Aorta (tissue), 5 donors: Measurements from ENCODE around the gene FCHSD2. TPM values are rescaled to one million over a fixed set of nuclear protein-coding genes. Genes with fewer than 3 reads are reported as not detected.
"Not testable (repeated sequence)": the region's sequence is repeated elsewhere in the genome, so short reads cannot be mapped to it uniquely, and the experiment has no call there.

ENCODE experiments used
- ATAC-seq: fragments of 200-7000 bp; cut with Tn5 transposase; one replicate; pipeline ENCODE4 v1.9.1; 2022; ENCODE audit warnings: moderate library complexity; ENCODE audit not compliant: low FRiP score
- DNase-seq, 2 donors: peaks; one replicate each; pipeline ENCODE4 v3.0.0-alpha.2; 2020
- H3K27ac ChIP-seq, 2 donors: one replicate each; pipeline ENCODE4 v1.5.1; 2013; ENCODE audit warnings: low read length in 2 of 2, mild to moderate bottlenecking in 2 of 2, moderate library complexity in 2 of 2, control low read depth in 1 of 2, inconsistent platforms in 1 of 2, low read depth in 1 of 2
- H3K27me3 ChIP-seq, 2 donors: one replicate each; pipeline ENCODE4 v1.6.1; 2013; ENCODE audit warnings: control low read depth in 1 of 2, low read length in 1 of 2, mild to moderate bottlenecking in 1 of 2, moderate library complexity in 1 of 2; ENCODE audit not compliant: insufficient read depth in 2 of 2, control insufficient read depth in 1 of 2
- H3K36me3 ChIP-seq, 2 donors: one replicate each; pipeline ENCODE4 v1.6.1; 2013; ENCODE audit warnings: control low read depth in 1 of 2, low read length in 1 of 2, mild to moderate bottlenecking in 1 of 2; ENCODE audit not compliant: insufficient read depth in 2 of 2, control insufficient read depth in 1 of 2
- H3K4me1 ChIP-seq, 2 donors: one replicate each; pipeline ENCODE4 v1.6.1; 2013; ENCODE audit warnings: low read length in 2 of 2, control low read depth in 1 of 2, mild to moderate bottlenecking in 1 of 2, moderate library complexity in 1 of 2; ENCODE audit not compliant: insufficient read depth in 2 of 2, control insufficient read depth in 1 of 2
- H3K4me3 ChIP-seq, 2 donors: one replicate each; pipeline ENCODE4 v1.5.1; 2013; ENCODE audit warnings: low read length in 2 of 2, control low read depth in 1 of 2, mild to moderate bottlenecking in 1 of 2
- H3K9me3 ChIP-seq: one replicate; pipeline ENCODE4 v1.6.1; 2013; ENCODE audit warnings: mild to moderate bottlenecking, low read length; ENCODE audit not compliant: control insufficient read depth
- WGBS, 2 donors: extraction: QIAGEN DNeasy Blood & Tissue Kit; methylation state at CpG; one replicate each; pipeline ENCODE4 v1.1.7; 2013; 5-methylcytosine and 5-hydroxymethylcytosine counted together
- intact Hi-C, 2 donors: fragments of 100-400 bp; cut with DNase I; formaldehyde crosslinking; loops; one replicate each; pipeline versions ENCODE4 v1.14.2 to v1.15.0; 2022
- polyA plus RNA-seq, 2 donors: library from polyadenylated mRNA; stranded (reverse); fragments of 200-250 nt; gene quantifications; one replicate each; pipeline ENCODE4 v1.2.3, GENCODE V29; 2013
- total RNA-seq, 2 donors: library from RNA; stranded (reverse); fragmentation: NEBNext Ultra II Directional; extraction: Animal tissue kit (Norgen Biotek cat#: 25700); gene quantifications; one replicate each; pipeline ENCODE4 v1.2.1, GENCODE V29; 2021
- donor health status: healthy with polysubstance abuse.
- donor health status: Bipolar disorder and iron deficiency.
- donor health status: DM: no; HTN: no; CAD: no.
- donor health status: DM: no; HTN: no; CAD: no.
- donor health status: DM: yes; HTN: yes; CAD: no.

The FCHSD2 gene
- total and polyA plus RNA-seq, 4 donors = 34.4 to 107 (median 62.2) TPM

DNA sequence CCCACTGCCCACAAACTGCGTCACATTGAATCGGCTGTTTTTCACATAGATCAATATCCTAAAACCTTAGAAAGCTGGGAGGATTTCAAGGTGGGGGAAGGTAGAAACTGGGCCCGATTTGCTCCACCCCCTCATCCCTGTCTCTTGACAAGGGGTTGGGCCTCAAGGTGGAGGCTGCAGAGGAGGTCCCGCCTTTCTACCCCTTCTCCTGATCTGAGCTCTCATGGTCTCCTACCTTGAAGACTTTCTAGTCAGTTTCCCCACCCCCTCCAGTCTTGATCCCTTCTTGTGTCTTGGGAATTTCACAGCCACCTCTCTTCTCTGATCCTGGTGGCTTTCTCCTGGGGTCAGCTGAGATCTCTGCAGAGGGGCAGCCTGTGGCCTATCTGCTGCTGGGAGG lies 343.8 kb downstream of the FCHSD2 start:
- Histone ChIP-seq H3K27ac (no peak overlapping the region), H3K9me3 (no peaks in the 10 kb centered on the region), H3K36me3 (no peaks in the 10 kb centered on the region), H3K4me1 (no peaks in the 10 kb centered on the region), H3K4me3 (no peak overlapping the region), H3K27me3 (no peaks in the 10 kb centered on the region)
- 81 to 85% methylated on average over 4 of the region's 4 CpGs for WGBS, 2 donors
- DNase-seq = no peak
- intact Hi-C loops = no loop called here
- no peak for ATAC-seq

DNA sequence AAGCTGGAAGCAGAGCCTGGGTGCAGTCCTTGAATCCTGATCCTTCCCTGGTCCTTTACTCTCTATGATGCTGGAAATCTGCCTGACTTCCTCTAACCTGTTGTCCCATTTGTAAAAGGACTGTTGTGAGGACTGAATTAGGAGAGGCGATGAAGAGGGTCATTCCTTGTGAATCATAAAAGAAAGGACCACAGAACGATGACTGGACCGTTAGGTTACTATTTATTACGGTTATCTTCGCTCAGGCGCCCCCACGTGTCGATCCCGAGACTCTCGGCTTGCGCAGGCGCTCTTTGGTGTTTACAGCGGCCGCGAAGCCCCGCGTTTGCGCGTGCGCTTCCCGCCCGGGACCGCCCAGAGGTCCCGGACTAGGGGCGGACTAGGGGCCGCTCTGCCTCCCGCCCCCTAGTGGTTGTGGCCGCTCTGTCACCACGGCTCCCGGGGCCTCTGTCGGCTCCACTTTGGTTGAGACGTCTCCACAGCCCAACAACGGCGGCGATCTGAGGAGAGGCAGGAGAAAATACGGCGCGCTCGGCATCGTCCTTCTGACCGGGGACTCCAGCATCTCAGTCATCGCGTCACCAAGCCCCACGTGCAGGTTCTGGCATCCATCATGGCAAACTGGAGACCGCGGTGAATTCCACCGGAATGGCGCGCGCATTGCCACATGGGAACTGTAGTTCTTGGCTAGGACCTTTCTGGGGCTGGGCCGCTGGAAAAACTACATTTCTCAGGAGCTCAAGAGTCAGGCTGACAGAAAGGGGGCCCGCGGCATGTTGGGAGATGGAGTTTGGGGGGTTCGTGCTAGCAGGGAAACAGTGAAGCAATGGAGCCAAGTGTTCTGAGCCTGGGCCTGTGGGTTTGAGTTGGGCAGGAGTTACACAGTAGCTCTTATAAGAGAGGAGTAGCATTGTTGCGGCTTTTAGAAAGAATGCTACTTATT lies 348.4 kb downstream of the FCHSD2 start, which contains the start of gene STARD10:
STARD10 (minus strand) TSS at position 623 of the 943 bp plus-strand sequence. CDS start 12,866 bp downstream, outside the sequence.
- intact Hi-C loops = loop anchor here (2.0 to 5.0 kb wide), 4 partner anchors 19 to 71 kb away; partner anchors contain the start of gene ARAP1 (in 1 of the 2)
- no peaks in the 10 kb centered on the region for H3K36me3 ChIP-seq
- no peaks in the 10 kb centered on the region for H3K27me3 ChIP-seq
- peaks cover 0 to 3% of the 10 kb centered on the region in 2 donors for H3K4me1 ChIP-seq
- H3K4me3 ChIP-seq = peak within 1 kb of the TSS; percentile 23 to 47
- ATAC-seq = peak; percentile 99
- peak within 1 kb of the TSS; percentile 29 to 85 for H3K27ac ChIP-seq
- peak; percentile 97 to 99 for DNase-seq
- 1% methylated on average over 55 of the region's 55 CpGs for WGBS, 2 donors
- H3K9me3 ChIP-seq = no peaks in the 10 kb centered on the region

DNA sequence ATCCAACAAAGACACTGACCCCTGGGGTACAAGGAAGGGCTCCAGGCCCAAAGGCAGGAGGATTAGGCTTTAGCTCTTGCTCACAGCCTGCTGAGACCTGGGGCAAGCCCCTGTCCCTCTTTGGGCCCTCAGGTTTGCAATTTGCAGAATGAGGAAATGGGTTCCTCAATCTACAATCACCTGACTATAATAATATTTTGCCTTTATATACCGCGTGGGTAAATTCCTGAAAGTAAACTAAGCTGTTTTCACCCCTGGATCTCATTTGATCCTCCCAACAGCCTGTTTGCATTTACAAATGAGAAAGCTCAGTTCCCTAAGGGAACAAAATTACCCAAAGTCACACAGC lies 349.1 kb downstream of the FCHSD2 start:
- peaks cover 0 to 3% of the 10 kb centered on the region in 2 donors for H3K4me1 ChIP-seq
- no peaks in the 10 kb centered on the region for H3K9me3 ChIP-seq
- DNase-seq (no peak), ATAC-seq (no peak)
- WGBS, 2 donors = 26 to 56% methylated on average over 2 of the region's 2 CpGs
- H3K36me3 ChIP-seq = no peaks in the 10 kb centered on the region
- no peaks in the 10 kb centered on the region for H3K27me3 ChIP-seq
- peak overlapping the region; percentile 29 to 85 for H3K27ac ChIP-seq
- intact Hi-C loops = loop anchor here (5.0 kb wide), 3 partner anchors 41 to 71 kb away; partner anchors contain the start of gene ARAP1 (in 1 of the 2)
- H3K4me3 ChIP-seq = no peak overlapping the region

DNA sequence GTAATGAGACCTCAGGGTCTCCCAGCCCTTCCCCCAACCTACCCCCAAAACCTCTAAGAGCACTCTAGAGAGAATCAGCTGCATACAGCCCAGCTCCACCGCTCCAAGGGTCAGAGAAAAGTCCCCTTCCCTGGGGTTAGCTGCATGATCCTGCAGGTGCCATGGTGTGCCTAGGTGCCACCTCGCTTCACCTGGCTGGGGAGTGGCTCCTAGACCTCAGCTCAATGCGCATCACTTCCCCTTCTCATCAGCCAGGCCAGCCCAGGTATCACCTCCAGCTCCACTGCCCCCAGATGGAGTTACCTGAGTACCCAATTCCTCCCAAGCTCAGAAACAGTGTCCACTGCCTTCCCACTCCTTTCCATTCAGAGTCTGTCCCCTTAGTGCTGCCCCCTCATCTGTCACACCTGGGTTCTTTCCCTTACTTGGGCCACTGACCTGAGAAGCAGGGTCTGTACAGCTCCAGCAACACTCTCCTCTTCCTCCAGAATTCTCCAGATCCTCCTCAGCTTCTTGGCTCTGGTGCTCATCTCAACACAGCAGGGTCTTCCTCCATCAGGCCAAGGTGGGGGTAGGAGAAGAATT lies 349.6 kb downstream of the FCHSD2 start:
- Histone ChIP-seq H3K27ac (peak overlapping the region; percentile 29 to 85), H3K9me3 (no peaks in the 10 kb centered on the region), H3K36me3 (no peaks in the 10 kb centered on the region), H3K27me3 (no peaks in the 10 kb centered on the region), H3K4me1 (peaks cover 0 to 3% of the 10 kb centered on the region in 2 donors), H3K4me3 (no peak overlapping the region)
- ATAC-seq = no peak
- intact Hi-C loops = loop anchor here (5.0 kb wide), 3 partner anchors 40 to 70 kb away; partner anchors contain the start of gene ARAP1 (in 1 of the 2)
- no peak for DNase-seq
- 95 to 100% methylated on average over 3 of the region's 3 CpGs for WGBS, 2 donors

DNA sequence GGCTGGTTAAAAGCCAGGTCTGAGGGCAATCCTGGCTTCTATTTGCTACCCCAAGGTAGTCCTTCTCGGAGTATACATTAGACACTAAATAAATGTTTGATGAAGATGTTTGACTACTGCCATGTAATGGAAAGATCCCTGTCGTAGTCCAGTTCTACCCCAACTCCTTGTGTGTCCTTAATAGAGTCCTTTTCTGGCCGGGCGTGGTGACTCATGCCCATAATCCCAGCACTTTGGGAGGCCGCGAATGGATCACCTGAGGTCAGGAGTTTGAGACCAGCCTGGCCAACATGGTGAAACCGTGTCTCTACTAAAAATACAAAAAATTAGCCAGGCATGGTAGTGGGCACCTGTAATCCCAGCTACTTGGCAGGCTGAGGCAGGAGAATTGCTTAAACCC lies 350.9 kb downstream of the FCHSD2 start:
- 88 to 89% methylated on average over 7 of the region's 7 CpGs for WGBS, 2 donors
- DNase-seq, H3K4me1 ChIP-seq, H3K9me3 ChIP-seq, H3K27ac ChIP-seq, H3K36me3 ChIP-seq, H3K27me3 ChIP-seq, H3K4me3 ChIP-seq, ATAC-seq: not testable (repeated sequence)
- intact Hi-C loops = loop anchor here (5.0 kb wide), 3 partner anchors 39 to 69 kb away; partner anchors contain the start of gene ARAP1 (in 1 of the 2)

DNA sequence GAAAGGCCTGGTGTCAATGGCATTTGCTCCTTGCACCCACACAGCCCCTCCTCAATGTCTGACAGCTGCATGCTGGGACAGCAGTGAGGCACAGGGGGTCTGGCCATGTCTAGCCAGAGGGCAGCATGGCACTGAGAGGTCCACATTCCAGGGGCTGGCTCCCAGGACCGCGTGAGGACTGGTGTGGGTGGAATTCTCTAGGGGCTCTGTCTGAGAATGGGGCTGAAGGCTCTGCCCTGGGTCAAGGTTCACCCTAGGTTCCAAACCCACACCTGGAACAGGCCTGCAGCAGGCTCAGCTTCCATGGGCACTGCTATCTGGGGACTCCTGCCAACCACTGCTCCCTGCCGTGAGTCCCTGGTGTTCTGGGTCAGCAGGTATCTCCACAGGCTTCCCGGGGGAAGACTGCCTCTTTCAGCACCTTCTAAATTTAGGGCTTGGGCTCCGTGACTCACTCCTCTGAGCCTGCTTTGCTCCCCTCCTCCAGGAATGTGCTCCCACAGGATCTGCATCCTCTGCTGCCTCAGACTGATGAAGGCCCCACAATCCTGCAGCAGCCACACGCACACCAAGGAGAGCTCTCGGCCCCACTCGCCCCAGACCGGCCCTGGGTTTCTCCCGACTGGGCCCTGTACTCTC lies 352.5 kb downstream of the FCHSD2 start:
- intact Hi-C loops = loop anchor here (5.0 kb wide), 3 partner anchors 37 to 67 kb away; partner anchors contain the start of gene ARAP1 (in 1 of the 2)
- DNase-seq = peak in 1 of 2 donors; percentile 78

DNA sequence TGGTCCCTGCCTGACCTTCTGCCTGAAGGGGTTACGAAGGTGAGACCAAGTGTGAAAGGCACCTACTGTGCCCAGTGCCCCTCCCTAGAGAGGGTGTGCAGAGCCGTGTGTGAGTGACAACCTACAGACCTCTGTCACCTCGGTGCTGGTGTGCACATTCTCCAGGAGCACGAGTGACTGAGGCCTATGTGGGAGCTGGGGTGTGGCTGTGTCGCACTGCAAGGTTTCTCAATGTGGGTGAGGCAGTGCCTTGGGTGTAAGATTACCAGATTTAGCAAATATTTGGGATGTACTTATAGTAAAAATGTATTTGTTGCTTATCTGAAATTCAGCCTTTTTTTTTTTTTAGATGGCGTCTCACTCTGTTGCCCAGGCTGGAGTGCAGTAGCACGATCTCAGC lies 353.9 kb downstream of the FCHSD2 start:
- DNase-seq (no peak), ATAC-seq (no peak)
- 89 to 95% methylated on average over 7 of the region's 7 CpGs for WGBS, 2 donors
- Histone ChIP-seq H3K4me3 (no peak overlapping the region), H3K9me3 (no peaks in the 10 kb centered on the region), H3K4me1 (peaks cover 0 to 3% of the 10 kb centered on the region in 2 donors), H3K36me3 (no peaks in the 10 kb centered on the region), H3K27ac (no peak overlapping the region), H3K27me3 (no peaks in the 10 kb centered on the region)
- intact Hi-C loops = no loop called here

More for the DNA sequence above, 352.5 kb downstream of the FCHSD2 start:
- ATAC-seq = no peak
- Histone ChIP-seq H3K27ac (peak overlapping the region; percentile 1 to 79), H3K4me1 (peaks cover 0 to 3% of the 10 kb centered on the region in 2 donors), H3K4me3 (no peak overlapping the region), H3K36me3 (no peaks in the 10 kb centered on the region), H3K27me3 (no peaks in the 10 kb centered on the region), H3K9me3 (no peaks in the 10 kb centered on the region)
- WGBS, 2 donors = 5 to 6% methylated on average over 10 of the region's 10 CpGs
